ENCODE data around the gene GNAL.
A peak's percentile ranks its signal among the peaks of the same experiment; 100 is the strongest.

The GNAL gene

GRCh38 chr18:11810379-11810778, 121.3 kb downstream of the GNAL start:
- Histone ChIP-seq H2BK120ac (ENCODE audit: low read depth, low read length) (no peak overlapping the region), H4K8ac (ENCODE audit: low read depth, low read length) (no peak overlapping the region), H4K91ac (ENCODE audit: low read depth, low read length, poor library complexity) (no peak overlapping the region), H2AFZ (ENCODE audit: low read length) (no peak overlapping the region), H3K27me3 (ENCODE audit: control insufficient read depth in 3 of 3, insufficient read depth in 3 of 3, low read depth in 1 of 3, low read length in 3 of 3) (no peaks in the 10 kb centered on the region), H3K14ac (ENCODE audit: low read length) (no peak overlapping the region), H3K23ac (ENCODE audit: low read depth, low read length, poor library complexity) (no peak overlapping the region), H2AK5ac (ENCODE audit: low read depth, low read length) (no peak overlapping the region), H3K27ac (replicated peaks; ENCODE audit: low read length) (no peak overlapping the region), H3K4ac (ENCODE audit: low read length) (no peak overlapping the region), H3K9me3 (replicated peaks in 1 of 2; ENCODE audit: control insufficient read depth in 2 of 2, insufficient read depth in 1 of 2, low read depth in 1 of 2, low read length in 2 of 2) (no peaks in the 10 kb centered on the region), H3K79me1 (ENCODE audit: low read depth, low read length) (no peaks in the 10 kb centered on the region), H3K4me1 (ENCODE audit: control insufficient read depth in 2 of 2, insufficient read depth in 1 of 2, low read depth in 1 of 2, low read length in 2 of 2) (peaks cover 4 to 16% of the 10 kb centered on the region in 2 donors), H3K4me3 (ENCODE audit: low read length in 2 of 2) (no peak overlapping the region), H3K4me2 (ENCODE audit: insufficient read depth, low read length, poor library complexity, severe bottlenecking) (no peak overlapping the region), H3K36me3 (replicated peaks in 1 of 2; ENCODE audit: control insufficient read depth in 2 of 2, insufficient read depth in 2 of 2, low read length in 2 of 2) (no peaks in the 10 kb centered on the region), H3K18ac (ENCODE audit: low read length) (no peak overlapping the region), H2BK12ac (ENCODE audit: low read length) (no peak overlapping the region), H2BK5ac (ENCODE audit: low read length) (no peak overlapping the region), H3K9ac (ENCODE audit: low read depth, low read length, poor library complexity) (no peak overlapping the region), H2BK15ac (ENCODE audit: low read length) (no peak overlapping the region)
- DNase-seq (ENCODE audit: low spot score), result no peak
- WGBS, 2 donors (ENCODE audit: extremely low coverage in 2 of 2, insufficient read length in 2 of 2, insufficient replicate concordance in 1 of 2), result no CpG with 5 or more reads among the region's 3 CpGs

- Histone ChIP-seq H3K14ac (ENCODE audit: low read length) (no peak overlapping the region), H2AK5ac (ENCODE audit: low read depth, low read length) (no peak overlapping the region)
Measured at GRCh38 chr18:11811009-11811408, 121.9 kb downstream of the GNAL start.

GRCh38 chr18:11817229-11817628, 128.2 kb downstream of the GNAL start:
- Histone ChIP-seq H3K79me1 (ENCODE audit: low read depth, low read length) (no peaks in the 10 kb centered on the region), H2BK120ac (ENCODE audit: low read depth, low read length) (no peak overlapping the region), H3K4me1 (ENCODE audit: control insufficient read depth in 2 of 2, insufficient read depth in 1 of 2, low read depth in 1 of 2, low read length in 2 of 2) (no peaks in the 10 kb centered on the region), H3K36me3 (replicated peaks in 1 of 2; ENCODE audit: control insufficient read depth in 2 of 2, insufficient read depth in 2 of 2, low read length in 2 of 2) (no peaks in the 10 kb centered on the region), H2BK5ac (ENCODE audit: low read length) (no peak overlapping the region), H3K23ac (ENCODE audit: low read depth, low read length, poor library complexity) (no peak overlapping the region), H4K8ac (ENCODE audit: low read depth, low read length) (no peak overlapping the region), H2AFZ (ENCODE audit: low read length) (no peak overlapping the region), H3K27ac (replicated peaks; ENCODE audit: low read length) (no peak overlapping the region), H3K4me2 (ENCODE audit: insufficient read depth, low read length, poor library complexity, severe bottlenecking) (no peak overlapping the region), H3K9ac (ENCODE audit: low read depth, low read length, poor library complexity) (no peak overlapping the region), H3K9me3 (replicated peaks in 1 of 2; ENCODE audit: control insufficient read depth in 2 of 2, insufficient read depth in 1 of 2, low read depth in 1 of 2, low read length in 2 of 2) (peaks cover 0 to 3% of the 10 kb centered on the region in 2 donors), H3K4me3 (ENCODE audit: low read length in 2 of 2) (no peak overlapping the region), H3K4ac (ENCODE audit: low read length) (no peak overlapping the region), H3K27me3 (ENCODE audit: control insufficient read depth in 3 of 3, insufficient read depth in 3 of 3, low read depth in 1 of 3, low read length in 3 of 3) (no peaks in the 10 kb centered on the region), H2BK12ac (ENCODE audit: low read length) (no peak overlapping the region), H2BK15ac (ENCODE audit: low read length) (no peak overlapping the region), H3K18ac (ENCODE audit: low read length) (no peak overlapping the region), H4K91ac (ENCODE audit: low read depth, low read length, poor library complexity) (no peak overlapping the region), H3K14ac (ENCODE audit: low read length) (no peak overlapping the region), H2AK5ac (ENCODE audit: low read depth, low read length) (no peak overlapping the region)
- no peak for DNase-seq (ENCODE audit: low spot score)
- WGBS, 2 donors (ENCODE audit: extremely low coverage in 2 of 2, insufficient read length in 2 of 2, insufficient replicate concordance in 1 of 2), result no CpG with 5 or more reads among the region's 6 CpGs

More at GRCh38 chr18:11811009-11811408, 121.9 kb downstream of the GNAL start:
- Histone ChIP-seq H2BK15ac (ENCODE audit: low read length) (no peak overlapping the region), H2BK120ac (ENCODE audit: low read depth, low read length) (no peak overlapping the region), H3K36me3 (replicated peaks in 1 of 2; ENCODE audit: control insufficient read depth in 2 of 2, insufficient read depth in 2 of 2, low read length in 2 of 2) (no peaks in the 10 kb centered on the region), H3K4me1 (ENCODE audit: control insufficient read depth in 2 of 2, insufficient read depth in 1 of 2, low read depth in 1 of 2, low read length in 2 of 2) (peaks cover 4 to 16% of the 10 kb centered on the region in 2 donors), H2AFZ (ENCODE audit: low read length) (no peak overlapping the region), H3K4me2 (ENCODE audit: insufficient read depth, low read length, poor library complexity, severe bottlenecking) (no peak overlapping the region), H3K27me3 (ENCODE audit: control insufficient read depth in 3 of 3, insufficient read depth in 3 of 3, low read depth in 1 of 3, low read length in 3 of 3) (no peaks in the 10 kb centered on the region), H3K79me1 (ENCODE audit: low read depth, low read length) (no peaks in the 10 kb centered on the region), H2BK12ac (ENCODE audit: low read length) (peak overlapping the region; percentile 69), H3K23ac (ENCODE audit: low read depth, low read length, poor library complexity) (peak overlapping the region; percentile 18), H3K27ac (replicated peaks; ENCODE audit: low read length) (no peak overlapping the region), H3K9me3 (replicated peaks in 1 of 2; ENCODE audit: control insufficient read depth in 2 of 2, insufficient read depth in 1 of 2, low read depth in 1 of 2, low read length in 2 of 2) (no peaks in the 10 kb centered on the region), H3K18ac (ENCODE audit: low read length) (peak overlapping the region; percentile 23), H4K91ac (ENCODE audit: low read depth, low read length, poor library complexity) (peak overlapping the region; percentile 53), H4K8ac (ENCODE audit: low read depth, low read length) (peak overlapping the region; percentile 45), H3K9ac (ENCODE audit: low read depth, low read length, poor library complexity) (no peak overlapping the region), H3K4ac (ENCODE audit: low read length) (no peak overlapping the region), H2BK5ac (ENCODE audit: low read length) (peak overlapping the region; percentile 7), H3K4me3 (ENCODE audit: low read length in 2 of 2) (no peak overlapping the region)
- no CpG with 5 or more reads among the region's 11 CpGs for WGBS, 2 donors (ENCODE audit: extremely low coverage in 2 of 2, insufficient read length in 2 of 2, insufficient replicate concordance in 1 of 2)
- no peak for DNase-seq (ENCODE audit: low spot score)

- no peak overlapping the region for H3K14ac ChIP-seq (ENCODE audit: low read length)
- no peak overlapping the region for H2BK15ac ChIP-seq (ENCODE audit: low read length)
- H3K9ac ChIP-seq (ENCODE audit: low read depth, low read length, poor library complexity), result no peak overlapping the region
- no peak overlapping the region for H2AFZ ChIP-seq (ENCODE audit: low read length)
- no peak overlapping the region for H3K4me3 ChIP-seq (ENCODE audit: low read length in 2 of 2)
- no peak overlapping the region for H2BK12ac ChIP-seq (ENCODE audit: low read length)
- no peaks in the 10 kb centered on the region for H3K79me1 ChIP-seq (ENCODE audit: low read depth, low read length)
- no CpG with 5 or more reads among the region's 17 CpGs for WGBS, 2 donors (ENCODE audit: extremely low coverage in 2 of 2, insufficient read length in 2 of 2, insufficient replicate concordance in 1 of 2)
- DNase-seq (ENCODE audit: low spot score), result no peak
- H2AK5ac ChIP-seq (ENCODE audit: low read depth, low read length), result no peak overlapping the region
- no peak overlapping the region for H3K23ac ChIP-seq (ENCODE audit: low read depth, low read length, poor library complexity)
- H2BK120ac ChIP-seq (ENCODE audit: low read depth, low read length), result no peak overlapping the region
- no peak overlapping the region for H2BK5ac ChIP-seq (ENCODE audit: low read length)
- H3K27me3 ChIP-seq (ENCODE audit: control insufficient read depth in 3 of 3, insufficient read depth in 3 of 3, low read depth in 1 of 3, low read length in 3 of 3), result no peaks in the 10 kb centered on the region
- H3K4me2 ChIP-seq (ENCODE audit: insufficient read depth, low read length, poor library complexity, severe bottlenecking), result no peak overlapping the region
- H3K18ac ChIP-seq (ENCODE audit: low read length), result peak overlapping the region; percentile 24
- H3K36me3 ChIP-seq (replicated peaks in 1 of 2; ENCODE audit: control insufficient read depth in 2 of 2, insufficient read depth in 2 of 2, low read length in 2 of 2), result no peaks in the 10 kb centered on the region
- peaks cover 0 to 3% of the 10 kb centered on the region in 2 donors for H3K9me3 ChIP-seq (replicated peaks in 1 of 2; ENCODE audit: control insufficient read depth in 2 of 2, insufficient read depth in 1 of 2, low read depth in 1 of 2, low read length in 2 of 2)
- H4K8ac ChIP-seq (ENCODE audit: low read depth, low read length), result no peak overlapping the region
- H4K91ac ChIP-seq (ENCODE audit: low read depth, low read length, poor library complexity), result no peak overlapping the region
- H3K4ac ChIP-seq (ENCODE audit: low read length), result no peak overlapping the region
- H3K4me1 ChIP-seq (ENCODE audit: control insufficient read depth in 2 of 2, insufficient read depth in 1 of 2, low read depth in 1 of 2, low read length in 2 of 2), result peaks cover 0 to 2% of the 10 kb centered on the region in 2 donors
- no peak overlapping the region for H3K27ac ChIP-seq (replicated peaks; ENCODE audit: low read length)
Measured at GRCh38 chr18:11818486-11819203, 129.6 kb downstream of the GNAL start.

Data from neuronal stem cell (in vitro differentiated cells).